NCI-H748 (cell line): ENCODE measurements around the gene C18orf54.
A peak's percentile ranks its signal among the peaks of the same experiment; 100 is the strongest.

Experiments used
- DNase-seq: peaks from one replicate; lab custom pipeline; 2025; ENCODE audit not compliant: unreplicated experiment; lab: John Stamatoyannopoulos, UW

C18orf54 gene

DNA sequence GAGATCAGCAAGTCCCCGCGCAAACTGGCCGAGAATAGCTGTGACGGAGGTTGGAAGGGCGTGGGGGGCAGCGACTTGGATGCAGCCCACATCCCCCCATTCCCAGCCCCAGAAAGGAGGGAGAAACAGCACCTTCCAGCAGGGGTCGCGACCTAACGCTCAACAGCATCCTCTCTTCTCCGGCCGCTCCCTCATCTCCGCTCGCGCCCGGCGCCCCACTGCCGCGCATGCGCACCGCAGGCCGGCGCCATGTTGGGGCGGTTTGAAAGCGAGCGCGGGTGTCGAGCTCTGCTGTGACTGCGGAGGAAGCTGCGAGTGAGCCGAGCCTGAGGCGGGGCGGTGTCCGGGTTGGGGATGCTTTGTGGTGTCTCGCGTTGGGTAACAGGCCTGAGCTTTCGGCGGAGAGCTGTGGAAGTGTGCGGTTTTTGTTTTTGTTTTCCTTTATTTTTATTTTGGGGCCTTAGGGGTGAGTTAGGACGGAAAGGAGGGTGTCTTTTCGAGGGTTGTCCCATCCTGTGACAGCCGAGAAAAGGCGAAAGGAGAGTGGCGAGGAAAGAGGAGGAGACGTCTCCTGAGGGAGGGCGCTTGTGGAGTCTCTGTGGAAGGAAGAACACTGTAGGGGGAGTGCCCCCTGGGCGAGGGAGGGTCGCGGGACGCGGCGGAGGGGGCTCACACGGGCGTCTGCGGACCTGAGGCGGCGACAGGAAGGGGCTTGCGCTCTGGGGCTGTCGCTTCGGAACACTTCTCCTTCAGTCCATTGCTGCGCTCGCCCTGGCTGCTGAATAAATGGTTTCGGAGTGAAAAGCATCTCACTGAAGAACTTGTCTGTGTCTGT, at the start of gene C18orf54, which contains the start of gene STARD6:
Gene C18orf54, plus strand, starts transcription at position 247 of the 835 bp plus-strand sequence. CDS start 2,667 bp downstream, outside the sequence.
Gene STARD6, minus strand, starts transcription at position 199 of the 835 bp plus-strand sequence. CDS start 3,285 bp downstream, outside the sequence.
- DNase-seq = peak; percentile 92

DNA sequence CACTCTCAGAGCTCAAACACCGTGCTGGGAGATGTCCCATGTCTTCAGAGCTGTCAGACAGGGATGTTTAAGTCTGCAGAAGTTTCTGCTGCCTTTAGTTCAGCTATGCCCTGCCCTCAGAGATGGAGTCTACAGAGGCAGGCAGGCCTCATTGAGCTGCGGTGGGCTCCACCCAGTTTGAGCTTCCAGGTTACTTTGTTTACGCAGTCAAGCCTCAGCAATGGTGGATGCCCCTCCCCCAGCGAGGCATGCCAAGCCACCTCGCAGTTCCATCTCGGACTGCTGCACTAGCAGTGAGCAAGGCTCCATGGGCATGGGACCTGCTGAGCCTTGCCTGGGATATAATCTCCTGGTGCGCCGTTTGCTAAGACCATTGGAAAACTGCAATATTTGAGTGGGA, 48.1 kb upstream of the C18orf54 start:
- DNase-seq = peak; percentile 25

DNA sequence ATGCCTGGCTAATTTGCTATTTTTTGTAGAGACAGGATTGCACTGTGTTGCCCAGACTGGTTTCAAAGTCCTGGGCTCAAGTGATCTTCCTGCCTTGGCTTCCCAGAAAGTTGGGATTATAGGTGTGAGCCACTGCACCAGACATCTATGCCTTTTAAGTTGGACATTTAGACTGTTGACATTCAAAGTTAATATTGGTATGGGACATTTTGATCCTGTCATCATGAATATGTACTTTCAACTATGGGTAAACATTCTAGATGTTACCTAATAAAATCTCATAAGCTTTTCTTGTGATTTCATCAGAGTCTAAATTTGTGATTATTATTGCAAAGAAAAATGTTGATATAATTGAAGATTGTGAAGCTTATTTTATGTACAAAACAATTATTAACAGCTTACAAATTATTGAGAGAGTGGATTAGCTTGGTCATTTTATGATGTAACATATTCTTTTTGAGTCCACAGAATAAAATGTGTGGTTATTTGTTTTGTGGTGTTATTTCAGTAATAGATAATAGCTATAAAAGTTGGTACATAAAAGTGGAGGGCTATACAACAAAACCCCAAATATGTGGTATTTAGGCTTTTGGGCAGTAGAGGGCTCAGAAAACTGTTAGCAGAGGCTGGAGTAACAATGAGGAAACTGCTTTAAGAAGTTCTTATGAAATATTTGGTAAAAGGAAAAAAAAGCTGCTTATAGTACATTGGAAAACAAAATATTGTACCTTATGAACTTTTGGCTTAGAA, 41.5 kb upstream of the C18orf54 start:
- no peak for DNase-seq

DNA sequence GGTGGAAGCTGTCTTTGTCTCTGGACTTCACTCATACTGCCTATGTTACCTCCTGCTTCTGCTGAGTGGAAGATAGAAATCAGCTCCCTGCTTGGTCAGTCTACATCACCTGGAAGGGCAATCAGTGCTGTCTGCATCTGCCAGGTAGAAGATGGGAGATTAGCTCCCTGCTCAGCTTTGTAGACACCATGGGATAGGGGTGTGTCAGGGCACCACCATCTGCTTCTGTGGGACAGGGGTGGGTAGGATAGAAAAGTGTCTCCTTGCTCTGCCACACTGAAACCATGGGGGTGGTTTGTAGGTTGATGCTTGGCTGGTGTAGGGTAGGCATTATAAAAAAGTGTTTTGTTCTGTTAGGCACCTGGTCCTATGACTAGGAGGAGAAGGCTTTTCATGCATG, 34.1 kb upstream of the C18orf54 start:
- DNase-seq = no peak

DNA sequence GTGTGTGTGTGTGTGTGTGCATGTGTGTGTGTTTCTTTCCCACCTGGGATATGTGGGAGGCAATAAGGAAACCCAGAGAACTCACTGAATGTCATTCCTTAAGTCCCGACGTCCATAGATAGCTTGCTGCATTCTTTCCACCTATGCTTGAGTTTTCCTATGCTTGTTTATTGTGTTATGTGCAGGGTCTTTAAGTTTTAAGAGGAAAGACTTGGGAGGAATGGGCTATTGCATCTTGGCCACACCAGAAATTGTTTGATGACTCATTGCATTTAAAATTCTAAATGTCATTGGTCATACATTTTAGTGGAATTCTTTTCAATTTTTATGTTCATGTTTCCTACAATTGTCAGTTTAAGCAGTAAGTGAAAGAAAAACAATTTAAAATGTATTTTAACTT, 33.7 kb upstream of the C18orf54 start:
- no peak for DNase-seq

DNA sequence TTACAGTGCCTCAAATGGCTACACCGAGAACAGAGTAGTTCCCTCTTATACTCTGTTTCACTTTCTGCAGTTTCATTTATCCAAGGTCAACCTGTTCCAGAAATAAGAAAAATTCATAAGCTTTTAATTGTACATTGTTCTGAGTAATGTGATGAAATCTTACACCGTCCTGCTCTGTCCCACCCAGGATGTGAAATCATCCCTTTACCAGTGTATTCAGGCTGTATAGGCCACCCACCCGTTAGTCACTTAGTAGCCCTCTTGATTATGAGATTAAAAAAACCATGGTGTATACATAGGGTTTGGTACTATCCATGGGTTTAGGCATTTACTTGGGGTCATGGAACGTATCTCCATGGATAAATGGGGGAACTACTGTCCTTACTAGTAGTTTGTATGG, 29.9 kb upstream of the C18orf54 start:
- no peak for DNase-seq

DNA sequence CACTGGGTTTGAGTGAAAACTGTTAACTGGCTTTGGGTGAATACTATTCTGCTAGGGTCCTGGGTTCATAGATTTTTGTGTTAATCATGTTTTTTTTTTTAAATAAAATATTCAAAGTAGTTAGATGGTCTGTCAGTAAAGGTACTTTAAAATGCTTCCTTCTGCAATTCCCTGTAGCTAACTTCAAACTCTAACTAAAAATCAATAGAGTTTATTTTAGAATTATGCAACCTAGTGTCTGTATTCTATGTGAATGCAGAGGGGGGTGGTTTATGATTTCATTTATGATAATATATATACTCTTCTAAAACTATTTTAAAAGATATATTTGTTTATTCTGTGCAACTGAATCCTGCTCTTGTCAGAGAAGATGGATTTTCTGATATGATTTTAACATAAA, 27.9 kb upstream of the C18orf54 start:
- DNase-seq = no peak

DNA sequence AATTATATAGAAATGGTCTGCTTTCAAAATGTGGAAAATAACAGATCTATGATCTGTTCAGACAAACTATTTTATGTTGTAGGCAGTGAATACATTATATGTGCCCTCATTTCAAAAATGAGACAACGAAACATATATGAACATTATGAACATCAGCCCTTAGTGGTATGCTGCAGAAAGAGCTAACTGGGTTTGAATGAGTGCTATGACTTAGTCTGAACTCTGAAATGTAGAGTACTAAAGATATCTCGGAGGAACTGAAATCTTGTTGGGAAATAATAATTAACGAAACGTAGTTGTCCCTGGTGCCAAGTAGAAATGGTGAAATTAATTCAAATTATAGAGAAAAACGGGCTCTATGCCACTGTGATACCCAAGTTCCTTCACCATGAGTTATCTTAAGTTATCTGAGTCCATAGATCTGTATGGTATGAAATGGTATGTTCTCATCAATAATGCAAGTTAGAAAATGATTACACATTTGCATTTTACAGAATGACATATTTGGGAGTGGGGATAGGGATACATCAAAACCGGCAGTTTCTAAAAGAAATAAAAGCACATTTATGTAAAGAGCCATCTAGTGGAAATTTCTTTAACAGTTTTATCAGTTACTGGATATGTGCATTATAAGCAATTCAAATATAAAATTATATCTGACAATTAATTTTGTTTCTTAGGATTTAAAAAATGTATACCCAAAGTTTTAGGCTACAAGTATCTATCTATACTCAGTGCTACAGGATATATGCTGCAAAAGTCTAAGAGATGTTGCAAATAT, 26.7 kb upstream of the C18orf54 start:
- DNase-seq = no peak

DNA sequence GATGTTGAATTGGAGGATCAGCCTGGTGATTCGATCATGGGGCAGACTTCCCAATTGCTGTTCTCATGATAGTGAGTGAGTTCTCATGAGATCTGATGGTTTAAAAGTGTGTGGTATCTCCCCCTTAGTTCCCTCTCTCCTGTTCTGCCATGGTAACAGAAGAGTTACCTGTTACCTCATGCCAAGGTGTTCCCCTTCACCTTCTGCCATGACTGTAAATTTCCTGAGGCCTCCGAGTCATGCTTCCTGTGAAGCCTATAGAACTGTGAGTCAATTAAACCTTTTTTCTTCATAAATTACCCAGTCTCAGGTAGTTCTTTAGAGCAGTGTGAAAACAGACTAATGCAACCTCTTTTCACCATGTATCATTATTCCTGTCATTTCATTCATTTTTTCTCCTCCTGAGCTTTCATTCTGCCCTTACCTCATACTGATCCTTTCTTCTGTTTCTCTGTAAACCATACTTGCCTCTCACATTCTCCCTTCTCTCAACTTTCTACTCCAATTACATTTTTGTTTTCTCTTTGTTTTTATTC, 22.0 kb upstream of the C18orf54 start:
- DNase-seq = no peak

DNA sequence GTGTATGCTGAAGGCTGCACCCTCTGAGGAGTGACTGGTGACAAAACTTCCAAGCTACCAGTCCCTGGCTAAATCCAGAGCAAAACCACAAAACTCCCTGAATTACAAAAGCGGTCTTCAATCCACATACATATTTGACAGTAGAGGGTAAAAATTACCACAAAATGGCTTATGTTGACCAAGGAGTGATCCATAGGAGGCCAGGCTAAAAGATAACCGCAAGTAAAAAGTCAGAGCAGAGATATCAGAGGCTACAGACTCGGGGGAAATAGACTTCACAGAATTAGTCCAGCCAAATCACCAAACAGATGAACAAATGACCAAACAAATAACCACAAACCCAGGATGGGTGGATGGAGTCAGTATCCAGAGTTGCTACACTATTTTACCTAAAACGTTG, 19.5 kb upstream of the C18orf54 start:
- DNase-seq = no peak

DNA sequence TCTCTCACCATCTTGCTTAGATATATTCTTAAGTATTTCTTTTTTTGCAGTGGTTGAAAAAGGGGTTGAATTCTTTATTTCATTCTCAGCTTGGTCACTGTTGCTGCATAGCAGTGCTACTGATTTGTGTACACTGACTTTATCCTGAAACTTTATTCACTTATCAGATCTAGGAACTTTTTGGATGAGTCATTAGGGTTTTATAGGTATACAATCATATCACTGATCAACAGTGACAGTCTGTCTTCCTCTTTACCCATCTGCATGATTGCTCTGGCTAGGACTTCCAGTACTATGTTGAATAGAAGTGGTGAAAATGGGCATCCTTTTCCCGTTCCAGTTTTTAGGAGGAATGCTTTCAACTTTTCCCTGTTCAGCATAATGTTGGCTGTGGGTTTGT, 6.5 kb upstream of the C18orf54 start:
- no peak for DNase-seq

DNA sequence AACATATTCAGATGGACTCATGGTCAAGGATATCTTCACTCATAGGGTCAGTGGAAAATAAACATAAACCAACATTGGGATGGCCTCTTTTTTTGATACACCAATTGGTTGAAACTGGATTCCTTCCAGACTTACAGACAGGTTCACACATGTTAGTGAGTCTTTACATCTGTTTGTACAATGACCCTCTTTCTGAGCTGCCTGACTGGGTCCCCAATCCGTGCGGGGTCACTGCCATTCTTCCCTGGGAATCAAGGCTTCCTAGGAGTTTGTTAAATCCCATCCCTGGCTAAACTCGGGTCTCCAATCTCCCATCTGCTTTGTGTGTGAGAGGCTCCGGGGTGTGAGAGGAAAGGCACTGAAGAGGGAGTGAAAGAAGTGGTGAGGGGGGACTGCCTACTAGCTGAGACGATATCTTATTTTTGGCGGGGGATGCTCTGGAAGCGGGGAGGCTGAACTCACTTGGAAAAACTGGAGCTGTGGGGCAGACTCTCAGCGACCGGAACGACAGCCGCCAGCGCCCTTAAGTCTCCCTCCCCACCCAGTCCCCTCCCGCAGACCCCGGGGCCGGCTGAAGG, 535 bp upstream of the C18orf54 start:
- peak; percentile 73 for DNase-seq

DNA sequence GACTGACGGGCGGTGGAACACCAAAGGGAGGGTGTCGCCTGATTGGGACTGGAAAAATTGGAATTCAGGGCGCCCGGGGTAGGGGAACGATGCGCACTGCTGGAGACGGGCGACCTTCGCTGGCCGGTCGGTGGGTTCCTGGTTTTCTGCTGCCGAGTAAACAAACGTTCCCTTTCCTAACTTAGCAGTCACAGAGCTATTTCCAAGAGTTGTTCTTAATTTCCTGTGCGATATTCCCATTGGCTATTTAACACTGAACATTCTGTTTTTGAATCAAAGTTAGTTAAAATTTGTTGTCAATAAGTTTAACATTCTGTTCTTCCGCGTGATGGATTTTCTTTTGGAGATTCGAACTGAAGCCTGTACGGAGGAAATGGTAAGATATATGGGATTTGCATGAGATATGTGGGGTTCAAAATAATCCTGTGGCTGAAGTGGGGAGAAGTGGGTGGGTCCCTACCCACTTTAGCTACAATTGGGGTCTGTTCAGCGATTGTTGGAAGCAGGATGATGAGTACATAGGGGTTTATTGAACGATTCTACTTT, 862 bp downstream of the C18orf54 start:
- DNase-seq = no peak

DNA sequence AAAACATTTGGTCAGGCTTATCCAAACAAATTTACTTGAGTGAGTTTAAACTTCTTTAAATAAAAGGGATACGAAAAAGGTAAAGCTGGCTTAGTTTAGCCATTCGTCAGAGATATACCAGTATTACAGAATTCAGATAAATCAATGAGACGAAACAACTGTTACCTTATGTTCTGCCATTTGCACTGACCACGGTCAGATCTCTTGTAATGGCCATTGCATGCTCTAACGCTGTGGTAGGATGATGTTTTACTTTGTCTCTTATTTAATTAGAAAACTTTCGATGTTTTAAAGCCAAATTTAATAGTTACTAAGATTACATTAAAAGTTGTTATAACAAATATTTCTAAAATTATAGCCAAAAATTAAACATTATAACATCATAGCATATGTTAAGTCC, 1.5 kb downstream of the C18orf54 start:
- peak; percentile 10 for DNase-seq

DNA sequence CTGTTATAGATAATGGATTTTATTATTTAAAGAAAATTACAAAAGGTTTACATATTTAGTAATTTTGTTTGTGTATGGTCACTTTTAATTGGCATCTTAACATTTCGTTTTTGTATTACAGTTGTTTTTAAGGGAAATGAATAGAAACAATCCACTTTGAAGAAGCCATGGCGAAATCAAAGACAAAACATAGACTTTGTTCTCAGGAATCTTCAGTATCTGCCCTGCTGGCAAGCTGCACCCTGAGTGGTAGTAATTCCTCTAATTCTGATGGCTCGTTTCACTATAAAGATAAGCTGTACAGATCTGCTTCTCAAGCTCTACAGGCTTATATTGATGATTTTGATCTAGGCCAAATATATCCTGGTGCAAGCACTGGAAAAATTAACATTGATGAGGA, 2.7 kb downstream of the C18orf54 start:
- no peak for DNase-seq

DNA sequence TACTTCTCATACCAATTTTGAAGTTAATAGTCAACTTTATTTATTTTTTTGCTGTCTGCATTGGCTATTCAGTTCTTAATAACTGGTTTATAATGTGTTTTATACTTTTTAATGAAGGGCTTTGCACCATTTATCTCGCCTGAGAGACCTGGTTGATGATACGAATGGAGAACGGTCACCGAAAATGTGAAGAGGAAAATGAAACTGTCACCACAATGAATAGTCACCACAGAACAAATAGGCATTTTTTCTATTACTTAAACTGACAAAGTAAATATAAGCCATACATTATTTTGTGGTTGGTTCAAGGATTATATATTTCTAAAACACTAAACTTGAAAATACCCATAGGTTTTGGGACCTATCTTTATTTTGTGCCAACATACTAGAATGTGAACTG, 20.4 kb downstream of the C18orf54 start:
- no peak for DNase-seq

DNA sequence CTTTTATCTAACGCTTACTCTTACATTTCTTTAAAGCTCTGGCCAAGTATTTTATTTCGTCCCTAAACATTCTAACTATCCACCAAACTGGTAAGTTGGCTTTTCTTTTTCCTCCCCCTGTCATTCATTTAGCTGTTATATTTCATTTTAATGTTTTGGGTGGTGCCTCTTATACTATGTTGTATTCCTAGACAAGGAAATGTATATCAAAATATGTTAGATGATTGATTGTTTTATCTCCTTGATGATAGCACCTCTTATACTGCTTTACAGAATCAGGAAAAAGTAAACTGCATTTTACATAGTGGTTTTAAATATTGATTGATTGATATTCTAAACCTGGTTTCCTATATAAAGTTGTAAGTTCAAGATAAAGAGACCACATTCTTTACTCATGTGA, 23.9 kb downstream of the C18orf54 start:
- DNase-seq = no peak

DNA sequence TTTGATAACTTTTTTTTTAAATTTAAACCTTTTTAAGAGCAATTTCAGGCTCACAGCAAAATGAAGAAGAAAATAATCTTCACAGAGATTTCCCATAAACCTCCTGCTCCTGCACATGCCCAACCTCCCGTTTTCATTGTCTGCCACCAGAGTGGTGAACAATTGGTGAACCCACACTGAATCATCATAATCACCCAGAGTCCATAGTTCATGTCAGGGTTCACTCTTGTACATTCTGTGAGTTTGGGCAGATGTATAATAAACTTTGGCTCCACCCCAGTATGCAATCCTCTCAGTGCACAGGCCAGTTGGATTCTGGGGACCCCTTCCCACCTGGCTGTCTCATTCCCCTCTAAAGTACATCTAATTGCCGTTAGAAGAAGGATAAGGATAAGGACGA, 24.4 kb downstream of the C18orf54 start:
- DNase-seq = no peak

DNA sequence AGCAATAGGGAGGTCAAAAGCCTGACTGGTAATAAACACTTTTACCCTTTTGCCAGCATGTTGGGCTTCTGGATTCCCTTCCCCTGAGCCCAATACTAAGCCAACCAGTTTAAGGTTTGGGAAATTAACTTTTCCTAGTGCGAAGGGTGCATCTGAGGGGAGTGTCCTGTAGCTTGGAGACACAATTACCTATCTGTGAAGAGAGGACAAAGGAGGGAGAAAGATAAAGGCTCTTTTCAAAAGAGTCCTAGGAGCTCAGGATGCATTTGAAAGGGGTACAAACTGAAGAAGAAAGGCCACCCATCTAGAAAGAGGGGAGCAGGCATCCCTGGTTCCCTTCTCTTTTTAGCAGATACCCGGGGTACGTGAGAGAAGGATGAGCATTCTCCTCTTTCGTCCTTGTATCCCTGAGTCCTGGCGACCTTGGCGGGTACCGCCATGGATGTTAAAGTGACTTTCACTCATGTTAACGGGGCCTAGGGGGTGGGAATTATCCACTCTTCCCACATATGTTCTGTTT, 25.1 kb downstream of the C18orf54 start:
- no peak for DNase-seq

DNA sequence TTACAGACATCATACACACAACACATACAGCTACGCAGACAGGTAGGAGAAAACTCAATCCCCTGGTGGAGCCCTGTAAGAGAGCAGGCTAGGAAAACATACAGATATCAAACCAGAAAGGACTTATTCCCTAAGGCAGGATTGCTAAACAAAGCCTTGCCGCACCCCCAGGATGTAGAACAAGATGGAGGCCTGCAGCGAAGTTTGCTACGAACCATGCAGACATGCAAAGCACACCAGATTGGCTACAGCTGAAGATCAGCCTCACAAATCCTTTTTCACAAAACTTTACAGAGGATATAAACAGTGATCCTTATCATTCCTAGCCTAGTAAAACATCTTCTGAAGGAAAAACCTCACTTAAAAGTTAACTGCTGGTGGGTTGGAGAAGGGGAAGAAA, 28.3 kb downstream of the C18orf54 start:
- DNase-seq = no peak
